T-cell (primary cell): ENCODE data around the gene C11orf86. TPM values are rescaled to one million over a fixed set of nuclear protein-coding genes. Genes with fewer than 3 reads are reported as not detected.

ENCODE experiments used
- ATAC-seq, 4 experiments: fragments of 200-7000 bp in 3 of 4; fragments of 150-1000 bp in 1 of 4; cut with Tn5 transposase; replicated peaks in 1 of 4; 1 replicate in 3 of 4; 2 replicates in 1 of 4; pipeline ENCODE4 v1.10.0; 2021; ENCODE audit warnings: moderate library complexity in 3 of 4, mild to moderate bottlenecking in 2 of 4, moderate number of reproducible peaks in 1 of 4
- CTCF ChIA-PET, 2 donors: fragments of 300-600 bp; sonication (Branson Sonifier 250); formaldehyde crosslinking; loops; one replicate each; lab custom pipeline; 2022; ENCODE audit warnings: antibody characterized with exemption in 2 of 2; lab: Charles Lee
- POLR2A ChIA-PET, 2 donors: fragments of 300-600 bp; sonication (Branson Sonifier 250); formaldehyde crosslinking; loops; one replicate each; lab custom pipeline; 2022; ENCODE audit warnings: antibody characterized with exemption in 2 of 2; lab: Charles Lee
- DNase-seq, 35 experiments: peaks; one replicate each; pipeline versions ENCODE4 v3.0.0 to v3.0.0-alpha.2; 2013 to 2023
- H3K27ac ChIP-seq: one replicate; pipeline ENCODE4 v1.5.1; 2013; ENCODE audit warnings: low read length
- H3K27me3 ChIP-seq, 2 experiments: replicated peaks in 1 of 2; 1 replicate in 1 of 2; 2 replicates in 1 of 2; pipeline versions ENCODE4 v1.6.1 to v1.7.0; 2013; ENCODE audit warnings: low read length in 1 of 2, mixed read lengths in 1 of 2; ENCODE audit not compliant: control insufficient read depth in 2 of 2, insufficient read depth in 2 of 2; ENCODE audit errors: extremely low read depth in 1 of 2
- H3K36me3 ChIP-seq, 2 donors: 1 replicate in 1 of 2; 2 replicates in 1 of 2; pipeline versions ENCODE4 v1.6.1 to v1.7.0; 2013; ENCODE audit warnings: low read length in 1 of 2; ENCODE audit not compliant: control insufficient read depth in 2 of 2, insufficient read depth in 1 of 2; ENCODE audit errors: extremely low read depth in 1 of 2
- H3K4me1 ChIP-seq, 2 experiments: 1 replicate in 1 of 2; 2 replicates in 1 of 2; pipeline versions ENCODE4 v1.6.1 to v1.7.0; 2013; ENCODE audit warnings: low read length in 2 of 2, mixed read lengths in 1 of 2; ENCODE audit not compliant: insufficient read depth in 2 of 2, control insufficient read depth in 1 of 2; ENCODE audit errors: extremely low read depth in 1 of 2
- H3K4me3 ChIP-seq, 2 donors: 1 replicate in 1 of 2; 2 replicates in 1 of 2; pipeline versions ENCODE4 v1.5.1 to v1.7.0; 2013; ENCODE audit warnings: mild to moderate bottlenecking in 2 of 2, low read length in 1 of 2, moderate library complexity in 1 of 2; ENCODE audit not compliant: control insufficient read depth in 1 of 2; ENCODE audit errors: extremely low read depth in 1 of 2
- H3K9me3 ChIP-seq: 2 replicates; pipeline ENCODE4 v1.7.0; 2013
- H3K27ac Mint-ChIP-seq, 2 donors: one replicate each; pipeline ENCODE4 v1.8.0; 2020 to 2021; ENCODE audit warnings: mild to moderate bottlenecking in 2 of 2, mixed read lengths in 2 of 2
- H3K27me3 Mint-ChIP-seq, 2 donors: one replicate each; pipeline ENCODE4 v1.8.0; 2021 to 2022; ENCODE audit warnings: mixed read lengths in 2 of 2
- H3K36me3 Mint-ChIP-seq: one replicate; pipeline ENCODE4 v1.8.0; 2021; ENCODE audit warnings: mixed read lengths
- H3K4me1 Mint-ChIP-seq, 3 donors: one replicate each; pipeline ENCODE4 v1.8.0; 2020 to 2022; ENCODE audit warnings: mixed read lengths in 3 of 3, mild to moderate bottlenecking in 1 of 3
- H3K4me3 Mint-ChIP-seq, 3 donors: one replicate each; pipeline ENCODE4 v1.8.0; 2020 to 2022; ENCODE audit warnings: mild to moderate bottlenecking in 3 of 3, mixed read lengths in 3 of 3, moderate library complexity in 3 of 3
- H3K9me3 Mint-ChIP-seq, 3 donors: one replicate each; pipeline ENCODE4 v1.8.0; 2020 to 2022; ENCODE audit warnings: mixed read lengths in 3 of 3
- WGBS: methylation state at CpG from one replicate; pipeline ENCODE4 v1.1.5; 2013; ENCODE audit warnings: missing lambda C conversion rate; ENCODE audit not compliant: insufficient coverage; 5-methylcytosine and 5-hydroxymethylcytosine counted together
- total RNA-seq, 35 experiments: library from RNA in 6 of 35; stranded (reverse) in 6 of 35; fragments of 120-200 nt in 1 of 35; gene quantifications; one replicate each; pipeline versions ENCODE4 v1.2.1 to v1.2.4 and lab custom pipeline; 2013 to 2026

The C11orf86 gene, protein sequence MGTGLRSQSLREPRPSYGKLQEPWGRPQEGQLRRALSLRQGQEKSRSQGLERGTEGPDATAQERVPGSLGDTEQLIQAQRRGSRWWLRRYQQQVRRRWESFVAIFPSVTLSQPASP
- total RNA-seq (not detected), total RNA-seq (lab: John Stamatoyannopoulos, UW) (0 to 0.20 (median 0) reads per million in 29 experiments)
- total RNA-seq (2013) = not detected

DNA sequence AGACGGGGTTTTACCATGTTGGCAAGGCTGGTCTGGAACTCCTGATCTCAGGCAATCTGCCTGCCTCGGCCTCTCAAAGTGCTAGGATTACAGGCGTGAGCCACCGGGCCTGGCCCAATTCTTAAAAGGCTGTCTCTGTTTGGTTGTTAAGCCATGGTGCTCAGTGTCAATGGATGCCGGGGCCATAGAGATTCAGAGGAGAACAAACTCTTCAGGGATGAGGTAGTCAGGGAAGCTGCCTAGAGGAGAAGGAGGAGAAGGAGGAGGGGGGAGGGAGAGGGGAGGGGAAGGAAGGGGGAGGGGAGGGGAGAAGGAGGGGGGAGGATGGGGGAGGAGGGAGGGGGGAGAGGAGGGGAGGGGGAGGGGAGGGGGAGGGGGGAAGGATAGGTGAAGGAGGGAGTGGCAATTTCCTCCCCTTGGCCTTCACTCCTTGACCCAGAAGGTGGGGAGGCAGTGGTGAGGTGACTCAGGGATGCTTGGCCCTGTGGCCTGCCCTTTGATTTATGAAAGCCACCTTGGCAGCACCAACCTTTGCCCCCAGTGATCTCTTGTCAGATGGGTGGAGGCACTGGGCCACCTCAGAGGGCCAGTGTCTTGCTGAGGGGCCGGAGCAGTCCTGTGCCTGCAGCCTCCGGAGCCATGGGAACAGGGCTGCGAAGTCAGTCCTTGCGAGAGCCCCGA, at the start of gene C11orf86:
C11orf86 (plus strand) TSS at position 581 of the 681 bp plus-strand sequence; CDS start at position 640, 59 bp downstream.
- H3K36me3 Mint-ChIP-seq = no peaks in the 10 kb centered on the region
- 88% methylated on average over 9 of the region's 10 CpGs for WGBS
- POLR2A ChIA-PET = no interaction called here
- no peak within 1 kb of the TSS for H3K27ac Mint-ChIP-seq
- Histone ChIP-seq H3K4me1 (no peaks in the 10 kb centered on the region), H3K36me3 (no peaks in the 10 kb centered on the region), H3K27ac (no peak within 1 kb of the TSS), H3K4me3 (no peak within 1 kb of the TSS), H3K27me3 (peaks cover 0 to 31% of the 10 kb centered on the region in 2 experiments), H3K9me3 (no peaks in the 10 kb centered on the region)
- peaks cover 0 to 10% (median 3%) of the 10 kb centered on the region in 3 donors for H3K9me3 Mint-ChIP-seq
- ATAC-seq (no peak), DNase-seq (no peak)
- no peak within 1 kb of the TSS for H3K4me3 Mint-ChIP-seq
- CTCF ChIA-PET = no interaction called here
- peaks cover 0 to 3% (median 2%) of the 10 kb centered on the region in 3 donors for H3K4me1 Mint-ChIP-seq
- H3K27me3 Mint-ChIP-seq = peaks cover 3 to 12% of the 10 kb centered on the region in 2 donors

- H3K27ac Mint-ChIP-seq = no peak overlapping the region
- Histone ChIP-seq H3K4me3 (no peak overlapping the region), H3K4me1 (no peaks in the 10 kb centered on the region), H3K9me3 (no peaks in the 10 kb centered on the region), H3K27me3 (no peaks in the 10 kb centered on the region), H3K36me3 (no peaks in the 10 kb centered on the region), H3K27ac (no peak overlapping the region)
- H3K9me3 Mint-ChIP-seq = peaks cover 0 to 2% (median 0%) of the 10 kb centered on the region in 3 donors
- no peaks in the 10 kb centered on the region for H3K27me3 Mint-ChIP-seq
- POLR2A ChIA-PET = no interaction called here
- no peaks in the 10 kb centered on the region for H3K36me3 Mint-ChIP-seq
- CTCF ChIA-PET = no interaction called here
- no peak overlapping the region for H3K4me3 Mint-ChIP-seq
- ATAC-seq (no peak), DNase-seq (no peak)
- H3K4me1 Mint-ChIP-seq = no peaks in the 10 kb centered on the region
- WGBS = 63% methylated on average over 2 of the region's 4 CpGs
Measured at GRCh38 chr11:66929753-66930152, 45.4 kb upstream of the C11orf86 start.

DNA sequence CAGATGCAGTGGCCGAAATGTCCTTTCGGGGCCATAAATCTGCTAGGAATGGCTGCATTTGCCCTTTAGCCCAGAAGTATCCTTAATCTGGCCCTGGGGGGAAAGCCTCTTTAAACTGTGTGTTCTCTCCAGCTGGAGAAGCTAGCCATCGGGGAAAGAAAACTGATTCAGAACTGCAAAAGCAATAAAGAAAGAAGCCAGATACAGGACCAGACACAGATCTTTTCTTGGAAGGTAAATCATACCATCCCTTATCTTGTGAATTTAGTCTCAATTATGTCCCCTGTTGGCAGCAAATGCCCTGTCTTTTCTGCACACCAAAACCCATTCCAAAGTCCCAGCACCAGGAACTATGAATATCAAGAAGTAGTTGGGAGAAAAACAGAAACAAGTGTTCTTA, 42.6 kb upstream of the C11orf86 start:
- no peaks in the 10 kb centered on the region for H3K9me3 Mint-ChIP-seq
- H3K9me3 ChIP-seq = no peaks in the 10 kb centered on the region
- no peaks in the 10 kb centered on the region for H3K27me3 ChIP-seq
- ChIA-PET CTCF (no interaction called here), POLR2A (no interaction called here)
- no peaks in the 10 kb centered on the region for H3K4me1 Mint-ChIP-seq
- ATAC-seq (no peak), DNase-seq (no peak)
- no peak overlapping the region for H3K27ac ChIP-seq
- H3K4me1 ChIP-seq = no peaks in the 10 kb centered on the region
- H3K4me3 Mint-ChIP-seq = no peak overlapping the region
- 100% methylated on average over 2 of the region's 3 CpGs for WGBS
- no peaks in the 10 kb centered on the region for H3K36me3 ChIP-seq
- no peak overlapping the region for H3K27ac Mint-ChIP-seq
- H3K4me3 ChIP-seq = no peak overlapping the region
- H3K36me3 Mint-ChIP-seq = no peaks in the 10 kb centered on the region
- no peaks in the 10 kb centered on the region for H3K27me3 Mint-ChIP-seq

DNA sequence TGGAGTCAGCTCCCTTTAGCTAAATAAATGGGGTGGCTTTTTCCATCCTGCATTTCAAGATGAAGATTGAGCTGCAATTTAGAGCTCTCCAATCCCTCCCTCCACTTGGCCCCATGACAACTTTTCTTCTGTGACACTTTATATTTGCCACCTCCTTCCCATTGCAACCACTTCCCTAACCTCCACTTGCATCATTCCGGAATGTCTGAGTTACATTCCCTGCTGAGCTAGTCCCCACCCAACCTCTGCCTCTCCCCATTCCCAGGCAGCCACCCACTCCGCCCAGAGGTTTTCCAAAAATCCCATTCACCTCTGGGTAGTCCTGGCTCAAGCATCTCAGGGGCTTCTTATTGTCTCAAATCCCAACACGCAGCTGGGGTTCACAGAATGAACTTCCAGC, 41.6 kb upstream of the C11orf86 start:
- Histone ChIP-seq H3K27me3 (no peaks in the 10 kb centered on the region), H3K9me3 (no peaks in the 10 kb centered on the region), H3K4me3 (no peak overlapping the region), H3K4me1 (no peaks in the 10 kb centered on the region), H3K27ac (no peak overlapping the region), H3K36me3 (no peaks in the 10 kb centered on the region)
- Mint-ChIP-seq H3K27me3 (no peaks in the 10 kb centered on the region), H3K4me3 (no peak overlapping the region), H3K4me1 (no peaks in the 10 kb centered on the region), H3K36me3 (no peaks in the 10 kb centered on the region), H3K27ac (no peak overlapping the region), H3K9me3 (no peaks in the 10 kb centered on the region)
- no peak for DNase-seq
- ChIA-PET POLR2A (no interaction called here), CTCF (no interaction called here)
- no peak for ATAC-seq
- 89% methylated on average over 3 of the region's 3 CpGs for WGBS

DNA sequence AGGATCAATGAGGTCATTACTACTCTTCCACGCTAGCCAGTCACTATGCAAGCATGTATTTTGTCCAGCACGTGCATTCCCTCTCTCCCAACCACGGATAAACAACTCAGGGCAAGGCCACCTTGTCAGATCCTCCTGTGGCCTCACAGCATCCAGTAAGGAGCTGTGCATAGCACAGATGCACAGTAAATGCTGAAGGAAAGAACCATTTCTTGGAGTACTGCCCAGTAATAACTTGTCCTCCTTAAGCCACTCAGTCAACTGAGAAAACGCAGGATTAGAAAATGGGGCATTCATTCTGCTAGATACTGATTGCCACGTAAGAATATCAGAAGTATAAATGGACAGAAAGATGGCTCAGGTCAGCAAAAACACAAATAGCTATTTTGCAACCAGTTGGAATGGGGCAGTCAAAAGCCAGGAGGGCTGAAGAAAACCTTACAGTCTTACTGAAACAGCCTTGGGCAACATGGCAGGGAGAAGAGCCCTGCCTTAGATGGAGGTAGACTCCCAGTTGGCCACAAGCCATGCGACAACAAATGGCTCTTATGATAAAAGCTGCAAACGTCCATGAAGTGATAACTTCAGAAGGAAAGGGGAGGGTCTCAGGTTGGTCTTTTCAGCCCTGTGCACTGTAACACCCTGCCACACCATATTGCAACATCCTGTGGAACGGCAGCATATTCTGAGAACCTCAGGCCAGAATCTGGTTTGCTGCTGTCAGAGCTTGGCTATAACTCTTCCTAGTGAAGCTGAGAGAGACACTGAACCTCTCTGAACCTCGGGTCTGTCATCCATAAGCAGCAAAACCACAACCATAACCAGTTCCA, 39.9 kb upstream of the C11orf86 start:
- Mint-ChIP-seq H3K36me3 (no peaks in the 10 kb centered on the region), H3K9me3 (no peaks in the 10 kb centered on the region), H3K4me3 (no peak overlapping the region), H3K4me1 (no peaks in the 10 kb centered on the region), H3K27ac (no peak overlapping the region), H3K27me3 (no peaks in the 10 kb centered on the region)
- no peaks in the 10 kb centered on the region for H3K27me3 ChIP-seq
- 84% methylated on average over 6 of the region's 9 CpGs for WGBS
- no peak overlapping the region for H3K4me3 ChIP-seq
- H3K9me3 ChIP-seq = no peaks in the 10 kb centered on the region
- no peaks in the 10 kb centered on the region for H3K4me1 ChIP-seq
- no peaks in the 10 kb centered on the region for H3K36me3 ChIP-seq
- H3K27ac ChIP-seq = no peak overlapping the region
- DNase-seq (no peak), ATAC-seq (no peak)
- ChIA-PET POLR2A (no interaction called here), CTCF (interaction anchor here in 1 of 2 donors (0.6 kb wide), 1 partner anchor 10 kb away, joined by 3 read pairs; no protein-coding TSS in a partner anchor)

- no CpG with 5 or more reads among the region's 2 CpGs for WGBS
- Histone ChIP-seq H3K27ac (no peak overlapping the region), H3K9me3 (no peaks in the 10 kb centered on the region), H3K36me3 (no peaks in the 10 kb centered on the region), H3K27me3 (no peaks in the 10 kb centered on the region), H3K4me3 (no peak overlapping the region), H3K4me1 (no peaks in the 10 kb centered on the region)
- DNase-seq (no peak), ATAC-seq (no peak)
- H3K36me3 Mint-ChIP-seq = no peaks in the 10 kb centered on the region
- CTCF ChIA-PET = no interaction called here
- H3K4me1 Mint-ChIP-seq = no peaks in the 10 kb centered on the region
- POLR2A ChIA-PET = no interaction called here
- no peaks in the 10 kb centered on the region for H3K9me3 Mint-ChIP-seq
- H3K27ac Mint-ChIP-seq = no peak overlapping the region
- no peak overlapping the region for H3K4me3 Mint-ChIP-seq
- H3K27me3 Mint-ChIP-seq = no peaks in the 10 kb centered on the region
Measured at GRCh38 chr11:66936311-66936711, 38.8 kb upstream of the C11orf86 start.
